ENCODE data around the gene FBXO28. TPM values are rescaled to one million over a fixed set of nuclear protein-coding genes. Genes with fewer than 3 reads are reported as not detected.
A peak's percentile ranks its signal among the peaks of the same experiment; 100 is the strongest.

FBXO28 gene
- total RNA-seq, 4 donors from 2014 or later = 40.2 to 65.7 (median 45.7) TPM

- TF ChIP-seq POLR2A (IDR thresholded peaks at IDR 0.05) = no peak
- TF ChIP-seq CTCF (IDR thresholded peaks at IDR 0.05) = peak; percentile 22 to 34
- whole genome bisulfite sequencing = 68% methylated on average over 9 of the region's 9 CpGs
- peaks cover 45% of the 10 kb centered on the region for H3K4me1 ChIP-seq
- no peaks in the 10 kb centered on the region for H3K27me3 ChIP-seq
- no peak for DNase-seq (ENCODE audit: low spot score in 2 of 2)
- H3K9me3 ChIP-seq = no peaks in the 10 kb centered on the region
- no peak overlapping the region for H3K4me3 ChIP-seq
- peak overlapping the region; percentile 15 for H3K27ac ChIP-seq
- no peaks in the 10 kb centered on the region for H3K36me3 ChIP-seq
Observed at GRCh38 chr1:224170748-224171478, 57.0 kb downstream of the FBXO28 start.

- Histone ChIP-seq H3K9me3 (no peaks in the 10 kb centered on the region), H3K36me3 (no peaks in the 10 kb centered on the region), H3K27ac (no peak overlapping the region), H3K4me3 (no peak overlapping the region), H3K4me1 (peaks cover 45% of the 10 kb centered on the region), H3K27me3 (no peaks in the 10 kb centered on the region)
- DNase-seq (ENCODE audit: low spot score in 2 of 2) = no peak
- 89% methylated on average over 3 of the region's 3 CpGs for WGBS
- TF ChIP-seq CTCF (IDR thresholded peaks at IDR 0.05) = no peak
- TF ChIP-seq POLR2A (IDR thresholded peaks at IDR 0.05) = no peak
- no peak for TF ChIP-seq EP300 (IDR thresholded peaks at IDR 0.05)
- TF ChIP-seq POLR2AphosphoS5 (IDR thresholded peaks at IDR 0.05) = no peak
Observed at GRCh38 chr1:224172229-224172628, 58.3 kb downstream of the FBXO28 start.

GRCh38 chr1:224173523-224173922, 59.6 kb downstream of the FBXO28 start:
- Histone ChIP-seq H3K36me3 (no peaks in the 10 kb centered on the region), H3K27me3 (no peaks in the 10 kb centered on the region), H3K27ac (peak overlapping the region; percentile 82), H3K4me3 (no peak overlapping the region), H3K9me3 (no peaks in the 10 kb centered on the region), H3K4me1 (peaks cover 42% of the 10 kb centered on the region)
- no peak for DNase-seq (ENCODE audit: low spot score in 2 of 2)
- TF ChIP-seq EP300 (IDR thresholded peaks at IDR 0.05) = no peak
- TF ChIP-seq CTCF (IDR thresholded peaks at IDR 0.05) = no peak
- no peak for TF ChIP-seq POLR2AphosphoS5 (IDR thresholded peaks at IDR 0.05)
- TF ChIP-seq POLR2A (IDR thresholded peaks at IDR 0.05) = no peak
- 40% methylated on average over 5 of the region's 5 CpGs for WGBS

- no peak for TF ChIP-seq POLR2A (IDR thresholded peaks at IDR 0.05)
- TF ChIP-seq POLR2AphosphoS5 (IDR thresholded peaks at IDR 0.05) = no peak
- no peak for TF ChIP-seq CTCF (IDR thresholded peaks at IDR 0.05)
- no peak for TF ChIP-seq EP300 (IDR thresholded peaks at IDR 0.05)
- H3K27ac ChIP-seq = peak overlapping the region; percentile 82
- H3K36me3 ChIP-seq = no peaks in the 10 kb centered on the region
- 5% methylated on average over 21 of the region's 21 CpGs for WGBS
- H3K4me3 ChIP-seq = peak overlapping the region; percentile 16
- H3K9me3 ChIP-seq = no peaks in the 10 kb centered on the region
- peaks cover 24% of the 10 kb centered on the region for H3K4me1 ChIP-seq
- DNase-seq (ENCODE audit: low spot score in 2 of 2) = no peak
- no peaks in the 10 kb centered on the region for H3K27me3 ChIP-seq
Observed at GRCh38 chr1:224175617-224176016, 61.7 kb downstream of the FBXO28 start.

GRCh38 chr1:224177356-224177999, 63.6 kb downstream of the FBXO28 start:
- WGBS = 89% methylated on average over 9 of the region's 9 CpGs
- TF ChIP-seq POLR2A (IDR thresholded peaks at IDR 0.05) = no peak
- TF ChIP-seq CTCF (IDR thresholded peaks at IDR 0.05) = no peak
- no peak for TF ChIP-seq POLR2AphosphoS5 (IDR thresholded peaks at IDR 0.05)
- no peak for TF ChIP-seq EP300 (IDR thresholded peaks at IDR 0.05)
- DNase-seq (ENCODE audit: low spot score in 2 of 2) = no peak
- no peaks in the 10 kb centered on the region for H3K36me3 ChIP-seq
- H3K27me3 ChIP-seq = no peaks in the 10 kb centered on the region
- H3K4me3 ChIP-seq = no peak overlapping the region
- H3K4me1 ChIP-seq = peaks cover 38% of the 10 kb centered on the region
- no peaks in the 10 kb centered on the region for H3K9me3 ChIP-seq
- H3K27ac ChIP-seq = no peak overlapping the region
